HG03064 (cell line): ENCODE results near the gene BRD3.

Source experiments
- ATAC-seq: cut with Tn5 transposase; IDR thresholded peaks from one replicate; pipeline ENCODE4 v1.9.1; 2021; ENCODE audit warnings: low read depth; ENCODE audit not compliant: unreplicated experiment

Gene BRD3

GRCh38 chr9:134040781-134041648, 26.8 kb downstream of the BRD3 start:
- no peak for ATAC-seq

GRCh38 chr9:134040176-134040565, 27.7 kb downstream of the BRD3 start:
- no peak for ATAC-seq

- ATAC-seq = no peak
Measured at GRCh38 chr9:134039386-134040175, 28.2 kb downstream of the BRD3 start.

GRCh38 chr9:134037641-134038040, 30.2 kb downstream of the BRD3 start:
- no peak for ATAC-seq

GRCh38 chr9:134036130-134036529, 31.7 kb downstream of the BRD3 start:
- no peak for ATAC-seq

GRCh38 chr9:134035041-134036039, 32.5 kb downstream of the BRD3 start:
- no peak for ATAC-seq

GRCh38 chr9:134034215-134035040, 33.4 kb downstream of the BRD3 start:
- no peak for ATAC-seq

- ATAC-seq = no peak
Measured at GRCh38 chr9:134033516-134034214, 34.2 kb downstream of the BRD3 start.

GRCh38 chr9:134032456-134033222, 35.2 kb downstream of the BRD3 start:
- no peak for ATAC-seq

GRCh38 chr9:134031783-134032182, 36.0 kb downstream of the BRD3 start:
- ATAC-seq = no peak

- no peak for ATAC-seq
Measured at GRCh38 chr9:134030821-134031470, 36.9 kb downstream of the BRD3 start.

GRCh38 chr9:134029248-134030226, 38.3 kb downstream of the BRD3 start:
- ATAC-seq = no peak

GRCh38 chr9:134028575-134029247, 39.1 kb downstream of the BRD3 start:
- no peak for ATAC-seq

GRCh38 chr9:134028076-134028475, 39.8 kb downstream of the BRD3 start:
- no peak for ATAC-seq

- no peak for ATAC-seq
Measured at GRCh38 chr9:134027561-134027960, 40.3 kb downstream of the BRD3 start.

GRCh38 chr9:134026981-134027380, 40.8 kb downstream of the BRD3 start:
- ATAC-seq = no peak
